NCI-H1694 treated with DMSO at 0.1 percent for 48 hours (cell line): Measurements from ENCODE around the gene HACD1.

Source experiments
- DNase-seq: peaks from one replicate; lab custom pipeline; 2025; lab: John Stamatoyannopoulos, UW

HACD1 gene

GRCh38 chr10:17617031-17617911 lies at the start of gene HACD1:
TSS of gene HACD1 (minus strand) at chr10:17617374. CDS start at chr10:17617339, 35 bp downstream.
- peak; percentile 36 for DNase-seq

- DNase-seq, result no peak
These were observed 48.6 kb upstream of the HACD1 start for GRCh38 chr10:17665747-17666146.

- DNase-seq, result no peak
These were observed 46.3 kb upstream of the HACD1 start for GRCh38 chr10:17663450-17663849.

- no peak for DNase-seq
These were observed 45.3 kb upstream of the HACD1 start for GRCh38 chr10:17662193-17663138.

GRCh38 chr10:17661510-17661909 lies 44.3 kb upstream of the HACD1 start:
- DNase-seq, result no peak

DNA sequence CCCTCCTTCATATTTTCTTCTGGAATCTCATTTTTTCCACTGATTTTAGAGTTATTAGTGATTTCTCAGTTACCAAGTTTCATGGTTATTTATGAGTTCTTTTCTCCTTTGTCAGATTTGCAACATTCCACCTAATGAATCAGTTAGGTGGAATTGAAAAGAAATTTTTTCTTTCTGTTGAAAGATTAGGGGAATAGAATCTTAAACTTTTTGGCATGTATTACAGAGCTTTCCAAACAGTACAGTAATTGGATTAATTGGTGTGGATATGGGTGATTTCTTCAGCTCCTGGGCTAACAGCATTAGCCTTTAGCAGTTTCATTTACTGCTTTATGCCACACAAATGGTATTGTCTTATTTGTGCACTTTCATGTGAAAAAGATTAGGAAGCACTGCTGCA lies 43.7 kb upstream of the HACD1 start:
- no peak for DNase-seq

DNA sequence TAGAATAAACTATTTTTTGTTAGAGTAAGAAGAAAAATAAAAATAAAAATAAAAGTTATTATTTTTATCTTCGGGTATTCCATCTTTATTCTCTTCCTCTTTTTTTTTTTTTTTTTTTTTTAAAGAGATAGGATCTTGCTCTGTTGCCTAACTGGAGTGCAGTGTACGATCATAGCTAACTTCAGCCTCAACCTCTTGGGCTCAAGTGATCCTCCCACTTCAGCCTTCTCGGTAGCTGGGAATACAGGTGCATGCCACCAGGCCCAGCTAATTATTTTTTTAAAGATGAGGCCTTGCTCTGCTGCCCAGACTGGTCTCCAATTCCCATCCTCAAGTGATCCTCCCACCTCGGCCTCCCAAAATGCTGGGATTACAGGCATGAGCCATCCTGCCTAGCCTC lies 42.2 kb upstream of the HACD1 start:
- DNase-seq, result no peak

- no peak for DNase-seq
These were observed 39.9 kb upstream of the HACD1 start for GRCh38 chr10:17657103-17657500.

- no peak for DNase-seq
These were observed 38.5 kb upstream of the HACD1 start for GRCh38 chr10:17655567-17656146.

DNA sequence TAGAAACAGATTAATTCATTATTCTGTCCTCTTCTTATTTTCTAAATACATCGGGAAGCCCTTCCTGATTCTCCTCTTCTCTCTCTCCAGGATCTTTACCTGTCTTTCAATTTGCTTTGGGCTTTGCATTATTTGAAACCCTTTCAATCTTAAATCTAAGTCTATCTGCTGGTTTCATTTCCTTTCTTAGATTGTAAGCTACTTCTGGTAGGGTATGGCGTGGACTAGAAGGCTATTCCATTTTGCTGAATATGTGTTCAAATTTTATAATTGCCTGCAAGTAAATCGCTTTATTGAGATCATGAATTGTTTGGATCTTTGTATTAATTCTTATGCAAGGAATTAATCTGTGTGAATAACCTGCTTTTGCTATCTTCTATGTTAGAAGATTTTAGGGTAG lies 37.8 kb upstream of the HACD1 start:
- no peak for DNase-seq

DNA sequence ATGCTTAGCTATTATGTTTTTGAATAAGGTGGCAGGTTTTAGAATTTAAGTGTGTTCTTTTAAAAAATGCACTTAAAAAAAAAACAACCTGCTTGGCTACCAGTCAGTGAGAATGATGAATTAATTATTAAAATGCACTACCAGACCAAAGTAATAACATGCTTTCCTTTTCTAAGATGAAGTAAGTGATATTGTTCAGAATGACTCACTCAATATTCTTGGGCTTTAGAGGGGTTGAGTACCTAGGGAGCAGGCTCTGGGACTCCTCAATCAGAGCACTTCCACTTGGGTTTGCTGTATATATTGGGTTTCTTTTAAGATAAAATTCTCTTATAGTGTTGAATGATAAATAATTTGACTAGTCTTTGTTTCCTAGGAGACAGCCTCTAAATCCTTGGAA lies 35.4 kb upstream of the HACD1 start:
- DNase-seq, result no peak

- DNase-seq, result no peak
These were observed 34.7 kb upstream of the HACD1 start for GRCh38 chr10:17651896-17652295.

DNA sequence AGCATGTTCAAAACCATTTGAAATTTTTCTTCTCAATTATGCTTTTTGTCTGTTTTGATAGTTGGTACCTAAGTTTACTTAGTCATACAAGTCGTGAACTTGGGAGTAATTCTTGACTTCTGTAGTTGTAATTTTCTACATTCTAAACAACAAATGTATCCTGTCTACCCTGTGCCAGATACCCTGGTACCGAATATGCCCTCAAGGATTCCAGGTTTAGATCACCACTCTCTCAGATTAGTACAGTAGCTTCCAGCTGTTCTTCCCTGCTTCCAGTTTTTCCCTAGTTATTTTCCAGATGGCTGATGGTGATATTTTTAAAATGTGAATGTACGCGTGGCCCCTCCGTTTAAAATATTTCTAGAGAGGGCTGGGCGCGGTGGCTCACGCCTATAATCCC lies 33.2 kb upstream of the HACD1 start:
- no peak for DNase-seq

DNA sequence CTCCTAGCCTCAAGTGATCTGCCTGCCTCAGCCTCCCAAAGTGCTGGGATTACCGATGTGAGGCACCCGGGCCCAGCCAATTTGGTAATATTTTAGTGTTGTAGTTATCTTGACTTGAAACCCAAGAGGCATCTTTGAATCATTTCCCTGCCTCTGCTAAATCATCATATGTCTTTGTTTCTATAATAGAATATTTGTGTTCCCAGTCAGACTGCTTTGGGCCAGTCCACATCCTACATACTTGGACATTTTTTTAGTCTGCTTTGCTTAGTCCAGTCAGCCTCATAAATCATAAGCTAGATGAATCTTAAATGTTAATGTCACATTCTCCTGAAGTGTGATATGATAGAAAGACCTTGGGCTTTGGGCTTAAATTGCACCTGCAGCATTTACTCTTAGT lies 32.7 kb upstream of the HACD1 start:
- no peak for DNase-seq

- DNase-seq, result no peak
These were observed 31.9 kb upstream of the HACD1 start for GRCh38 chr10:17649052-17649451.

DNA sequence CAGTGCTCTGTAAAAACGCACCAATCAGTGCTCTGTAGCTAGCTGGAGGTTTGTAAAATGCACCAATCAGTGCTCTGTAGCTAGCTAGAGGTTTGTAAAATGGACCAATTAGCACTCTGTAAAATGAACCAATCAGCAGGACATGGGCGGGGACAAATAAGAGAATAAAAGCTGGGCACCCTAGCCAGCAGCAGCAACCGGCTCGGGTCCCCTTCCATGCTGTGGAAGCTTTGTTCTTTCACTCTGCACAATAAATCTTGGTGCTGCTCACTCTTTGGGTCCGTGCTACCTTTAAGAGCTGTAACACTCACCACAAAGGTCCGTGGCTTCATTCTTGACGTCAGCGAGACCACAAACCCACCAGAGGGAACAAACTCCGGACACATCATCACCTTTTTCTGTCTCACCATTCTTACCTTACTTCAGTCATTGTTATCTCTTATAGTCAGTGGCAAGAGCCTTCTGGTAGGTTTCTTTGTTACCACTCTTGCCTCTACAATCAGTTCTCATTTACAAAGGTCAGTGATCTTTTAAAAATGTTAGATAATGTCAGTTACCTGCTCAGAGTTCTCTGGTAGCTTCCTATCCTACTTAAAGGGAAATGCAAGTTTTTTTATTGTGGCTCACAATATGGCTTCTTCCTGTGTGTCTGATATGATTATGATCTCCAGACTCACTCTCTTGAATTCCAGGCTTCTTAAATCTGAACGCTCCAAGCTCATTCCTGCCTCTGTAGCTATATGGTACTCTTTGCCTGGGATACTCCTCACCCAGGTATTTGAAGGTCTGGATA lies 31.3 kb upstream of the HACD1 start:
- no peak for DNase-seq

GRCh38 chr10:17647326-17647725 lies 30.2 kb upstream of the HACD1 start:
- no peak for DNase-seq

DNA sequence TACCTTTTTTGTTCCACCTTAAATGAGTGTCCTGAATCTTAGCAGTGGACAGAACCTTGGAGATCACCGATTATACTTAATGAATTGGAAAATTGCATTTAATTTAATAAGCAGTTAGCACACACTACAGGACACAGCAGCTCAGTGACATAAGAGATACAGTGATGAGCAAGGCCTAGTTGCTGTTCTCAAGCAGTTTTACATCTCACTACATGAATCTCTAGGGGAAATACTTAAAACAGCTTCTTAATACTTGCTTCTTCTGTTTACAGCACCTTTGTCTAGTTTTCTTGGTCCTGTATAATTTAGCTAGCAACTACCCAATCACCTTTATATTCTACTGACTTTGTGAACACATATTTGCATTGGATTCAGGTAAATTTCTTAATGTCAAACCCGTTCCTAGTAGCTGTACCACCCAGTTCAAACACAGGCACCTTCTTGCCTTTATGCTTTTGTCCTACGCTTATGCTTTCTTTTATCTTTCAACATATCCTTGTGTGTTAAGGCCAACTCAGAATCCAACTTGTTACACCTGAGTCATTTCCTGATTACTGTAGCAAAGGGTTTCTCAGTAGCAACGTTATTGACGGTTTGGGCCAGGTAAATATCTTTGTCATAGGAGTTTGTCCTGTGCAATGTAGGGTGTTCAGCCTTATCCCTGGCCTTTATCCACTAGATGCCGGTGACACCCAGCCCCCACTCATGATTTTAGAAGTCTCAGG lies 28.6 kb upstream of the HACD1 start:
- DNase-seq, result no peak

GRCh38 chr10:17644485-17644943 lies 27.3 kb upstream of the HACD1 start:
- DNase-seq, result peak; percentile 60

GRCh38 chr10:17643755-17644484 lies 26.7 kb upstream of the HACD1 start, which contains the start of gene STAM:
TSS of gene STAM (plus strand) at chr10:17644151. CDS start at chr10:17644340, 189 bp downstream.
- peak; percentile 85 for DNase-seq
